ES-I3 (cell line): ENCODE results near the gene TDP1.

ENCODE experiments used
- H3K36me3 ChIP-seq: 2 replicates; pipeline ENCODE4 v1.6.1; 2013; ENCODE audit warnings: mild to moderate bottlenecking, low read length, control low read depth, moderate library complexity; ENCODE audit not compliant: insufficient read depth
- H3K4me1 ChIP-seq: 2 replicates; pipeline ENCODE4 v1.6.1; 2013; ENCODE audit warnings: mild to moderate bottlenecking, control low read depth, low read length; ENCODE audit not compliant: insufficient read depth
- H3K9ac ChIP-seq: 2 replicates; pipeline ENCODE4 v1.6.1; 2013; ENCODE audit warnings: low read depth, mild to moderate bottlenecking, low read length, moderate library complexity
- H3K9me3 ChIP-seq: 2 replicates; pipeline ENCODE4 v1.6.1; 2013; ENCODE audit warnings: mild to moderate bottlenecking, low read length, moderate library complexity; ENCODE audit not compliant: control insufficient read depth, insufficient read depth

Gene TDP1

DNA sequence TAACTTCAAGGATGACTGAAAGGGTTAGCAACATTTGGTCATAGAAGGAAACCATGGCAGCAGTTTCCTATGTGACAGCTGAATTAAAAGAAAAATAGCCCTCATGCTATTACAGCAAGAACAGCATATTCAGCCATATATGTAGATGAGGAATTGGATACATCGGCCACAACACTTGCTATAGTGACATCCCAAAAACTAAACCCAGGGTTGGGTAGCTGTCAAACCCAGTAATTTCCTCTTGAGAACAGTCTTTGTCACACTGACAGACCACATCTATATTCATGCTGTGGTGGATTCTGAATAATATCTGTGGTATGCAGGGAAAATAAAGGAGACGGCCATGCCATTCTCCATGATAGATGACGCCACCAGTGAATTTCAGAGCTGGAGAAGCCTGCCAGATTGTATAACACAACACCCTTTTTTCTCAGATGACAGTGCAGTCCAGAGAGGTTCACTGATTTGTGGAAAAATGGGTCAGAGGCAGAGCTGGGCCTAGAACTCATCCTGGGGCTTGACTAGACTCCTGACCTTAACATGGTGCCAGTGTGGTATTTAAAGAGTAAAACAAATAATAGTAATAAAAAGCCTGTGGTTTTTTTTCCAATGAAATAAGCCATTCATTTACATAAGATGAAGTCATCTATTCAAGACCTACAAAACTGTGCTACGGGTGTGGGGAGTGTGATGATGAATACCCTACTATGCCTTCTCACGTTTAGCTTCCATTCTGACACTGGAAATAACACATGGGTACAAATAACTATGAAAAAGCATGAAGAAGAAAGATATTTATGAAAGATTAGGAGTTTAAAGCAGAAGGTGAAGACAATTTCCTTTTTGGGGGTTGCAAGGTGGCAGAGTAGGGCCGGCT lies 33.5 kb upstream of the TDP1 start:
- no peaks in the 10 kb centered on the region; the same call in 1 of the 2 replicates for H3K4me1 ChIP-seq
- H3K9me3 ChIP-seq = no peaks in the 10 kb centered on the region

DNA sequence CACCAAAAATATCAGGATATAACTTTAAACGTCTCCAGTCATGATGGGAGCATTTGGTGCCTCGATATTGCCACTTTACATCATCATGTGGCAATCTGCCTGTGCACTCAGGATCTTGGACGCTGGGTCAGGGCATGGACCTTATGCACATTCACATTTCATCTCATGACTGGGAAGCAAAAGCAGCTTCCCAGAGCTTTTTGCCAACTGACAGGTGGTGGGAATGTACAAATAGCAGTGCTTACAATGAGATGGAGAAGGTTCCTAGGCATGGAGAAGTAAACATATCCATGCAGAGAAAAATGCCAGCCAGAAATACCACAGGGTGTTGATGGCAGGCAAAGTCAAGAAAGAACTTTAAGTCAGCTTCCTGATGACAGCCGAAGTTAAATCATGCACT lies 31.5 kb upstream of the TDP1 start:
- H3K9me3 ChIP-seq = no peaks in the 10 kb centered on the region
- no peaks in the 10 kb centered on the region for H3K36me3 ChIP-seq
- no peak overlapping the region for H3K9ac ChIP-seq
- H3K4me1 ChIP-seq = no peaks in the 10 kb centered on the region; the same call in 1 of the 2 replicates

More for the DNA sequence above, 33.5 kb upstream of the TDP1 start:
- Histone ChIP-seq H3K36me3 (no peaks in the 10 kb centered on the region), H3K9ac (no peak overlapping the region)

DNA sequence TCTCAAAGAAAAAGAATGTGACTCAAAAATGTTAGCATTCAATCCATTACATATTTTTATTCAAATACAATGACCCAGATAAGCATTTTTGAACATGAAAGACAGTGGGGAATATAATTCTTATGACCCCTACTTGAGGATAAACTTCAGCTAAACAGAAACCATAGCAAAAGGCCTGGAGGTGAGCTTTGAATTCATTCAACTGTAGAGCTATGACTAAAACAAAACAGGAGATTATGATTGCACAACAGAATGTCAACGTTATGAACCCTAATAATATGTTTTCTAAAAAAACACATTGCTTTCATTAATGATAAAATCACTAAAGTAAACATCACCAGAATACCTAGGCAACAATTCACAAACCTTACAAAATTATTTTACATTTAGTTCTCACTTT lies 29.0 kb upstream of the TDP1 start:
- Histone ChIP-seq H3K9ac (no peak overlapping the region), H3K4me1 (no peaks in the 10 kb centered on the region; the same call in 1 of the 2 replicates), H3K36me3 (no peaks in the 10 kb centered on the region), H3K9me3 (no peaks in the 10 kb centered on the region)

DNA sequence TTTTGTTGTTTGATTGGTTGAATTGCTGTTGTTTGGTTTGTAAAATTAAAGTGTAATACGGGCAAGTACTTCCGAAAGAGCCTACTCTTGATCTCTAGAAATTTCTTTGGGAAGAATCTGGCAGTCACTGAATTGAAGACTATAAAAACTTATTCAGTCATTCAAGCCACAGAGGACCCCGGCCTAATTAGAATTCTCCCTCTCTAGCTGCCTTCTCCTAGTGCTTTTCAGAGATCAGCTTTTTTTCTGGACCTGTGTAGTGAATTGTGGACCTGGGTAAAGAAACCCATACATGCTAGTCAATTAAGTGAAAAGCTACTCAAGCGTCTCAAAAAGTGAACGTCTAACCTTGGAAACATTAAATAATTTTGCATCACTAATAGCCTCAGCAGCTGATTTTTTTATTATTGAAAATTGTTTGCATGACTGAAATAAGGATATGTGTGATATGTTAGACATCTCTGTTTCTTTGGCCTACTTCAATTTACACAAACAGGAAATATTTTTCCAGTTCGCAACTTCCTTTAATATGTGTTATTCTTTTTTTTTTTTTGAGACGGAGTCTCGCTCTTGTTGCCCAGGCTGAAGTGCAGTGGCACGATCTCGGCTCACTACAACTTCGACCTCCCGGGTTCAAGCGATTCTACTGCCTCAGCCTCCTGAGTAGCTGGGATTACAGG lies 28.4 kb upstream of the TDP1 start:
- H3K36me3 ChIP-seq = no peaks in the 10 kb centered on the region
- no peak overlapping the region for H3K9ac ChIP-seq
- no peaks in the 10 kb centered on the region; the same call in 1 of the 2 replicates for H3K4me1 ChIP-seq
- no peaks in the 10 kb centered on the region for H3K9me3 ChIP-seq

DNA sequence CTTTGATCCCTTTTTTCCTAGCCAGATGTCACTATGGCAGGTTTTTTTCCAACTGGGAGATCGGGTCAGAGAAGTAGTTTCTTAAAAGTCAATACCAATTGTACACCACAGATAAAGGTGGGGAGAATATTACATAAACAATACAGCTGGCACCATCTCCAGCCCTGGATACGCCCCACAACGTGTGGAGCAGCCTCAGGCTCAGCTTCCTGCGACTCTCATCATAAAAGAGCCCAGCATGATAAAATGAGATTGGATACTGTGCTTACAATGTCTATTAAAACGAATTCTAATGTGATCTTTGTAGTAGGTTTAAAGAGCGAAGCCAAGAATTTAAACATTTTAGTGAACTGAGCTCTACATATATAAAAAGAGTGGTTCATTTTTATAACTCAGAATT lies 22.7 kb upstream of the TDP1 start:
- no peaks in the 10 kb centered on the region for H3K36me3 ChIP-seq
- no peak overlapping the region for H3K9ac ChIP-seq
- H3K9me3 ChIP-seq = no peaks in the 10 kb centered on the region
- H3K4me1 ChIP-seq = no peaks in the 10 kb centered on the region

DNA sequence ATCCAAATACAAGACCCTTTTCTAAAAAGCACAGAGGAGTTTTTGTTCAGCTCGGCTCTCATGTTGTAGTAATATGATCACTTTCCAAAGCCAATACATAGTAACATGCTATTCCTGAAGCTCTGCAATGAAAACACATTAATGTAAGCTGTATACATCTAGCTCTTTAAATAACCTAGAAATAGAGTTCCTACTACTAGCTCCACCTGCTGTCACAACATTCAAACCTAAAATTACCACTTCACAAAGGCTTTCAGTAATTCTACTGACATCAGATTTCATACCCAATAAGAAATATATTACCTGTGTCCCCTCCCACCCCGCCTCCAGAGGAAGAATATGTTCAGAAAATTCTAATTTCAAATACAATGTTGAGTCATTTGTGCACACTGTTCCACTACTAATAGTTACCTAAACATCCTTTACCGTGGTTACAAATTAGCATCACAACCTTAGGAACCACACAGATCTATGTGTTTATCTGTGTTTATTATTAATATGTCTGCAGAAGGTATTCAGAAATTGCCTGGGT lies 19.0 kb upstream of the TDP1 start:
- Histone ChIP-seq H3K4me1 (no peaks in the 10 kb centered on the region), H3K9me3 (no peaks in the 10 kb centered on the region), H3K36me3 (no peaks in the 10 kb centered on the region), H3K9ac (no peak overlapping the region)

DNA sequence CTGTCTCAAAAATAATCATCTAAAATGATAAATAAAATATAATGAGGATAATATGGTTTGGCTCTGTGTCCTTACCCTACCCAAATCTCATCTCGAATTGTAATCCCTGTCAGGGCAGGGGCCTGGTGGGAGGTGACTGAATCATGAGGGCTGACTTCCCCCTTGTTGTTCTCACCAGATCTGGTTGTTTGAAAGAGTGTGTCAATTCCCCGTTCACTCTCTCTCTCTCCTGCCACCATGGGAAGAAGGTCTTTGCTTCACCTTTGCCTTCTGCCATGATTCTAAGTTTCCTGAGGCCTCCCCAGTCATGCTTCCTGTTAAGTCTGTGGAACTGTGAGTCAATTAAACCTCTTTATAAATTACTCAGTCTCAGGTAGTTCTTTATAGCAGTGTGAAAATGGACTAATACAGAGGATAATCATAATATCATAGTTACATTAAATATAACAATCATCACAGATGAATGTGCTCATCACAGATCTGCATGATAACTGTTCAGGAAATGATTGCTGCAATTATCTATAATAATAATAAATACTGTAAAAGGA lies 13.8 kb upstream of the TDP1 start:
- H3K9me3 ChIP-seq = no peaks in the 10 kb centered on the region
- H3K4me1 ChIP-seq = no peaks in the 10 kb centered on the region
- no peak overlapping the region for H3K9ac ChIP-seq
- no peaks in the 10 kb centered on the region for H3K36me3 ChIP-seq

DNA sequence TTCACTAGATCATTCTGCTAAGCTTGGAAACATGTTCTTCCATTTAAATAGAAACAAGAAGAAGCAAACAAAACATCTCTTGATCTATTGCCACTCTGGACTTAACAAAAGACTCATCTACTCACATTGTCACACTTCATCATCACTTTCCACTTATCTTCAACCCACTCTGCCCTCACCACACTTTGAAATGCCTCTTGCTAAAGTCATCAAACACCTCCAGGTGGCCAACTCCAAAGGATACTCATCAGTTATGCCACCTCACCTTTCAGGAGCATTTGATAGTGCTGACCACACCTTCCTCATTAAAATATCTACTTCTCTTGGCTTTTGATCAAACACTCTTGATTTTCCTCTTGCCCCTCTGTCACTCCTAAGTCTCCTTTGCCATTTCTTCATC lies 8.4 kb upstream of the TDP1 start:
- H3K9me3 ChIP-seq = no peaks in the 10 kb centered on the region
- H3K4me1 ChIP-seq = no peaks in the 10 kb centered on the region
- no peak overlapping the region for H3K9ac ChIP-seq
- H3K36me3 ChIP-seq = no peaks in the 10 kb centered on the region; the same call in 1 of the 2 replicates

DNA sequence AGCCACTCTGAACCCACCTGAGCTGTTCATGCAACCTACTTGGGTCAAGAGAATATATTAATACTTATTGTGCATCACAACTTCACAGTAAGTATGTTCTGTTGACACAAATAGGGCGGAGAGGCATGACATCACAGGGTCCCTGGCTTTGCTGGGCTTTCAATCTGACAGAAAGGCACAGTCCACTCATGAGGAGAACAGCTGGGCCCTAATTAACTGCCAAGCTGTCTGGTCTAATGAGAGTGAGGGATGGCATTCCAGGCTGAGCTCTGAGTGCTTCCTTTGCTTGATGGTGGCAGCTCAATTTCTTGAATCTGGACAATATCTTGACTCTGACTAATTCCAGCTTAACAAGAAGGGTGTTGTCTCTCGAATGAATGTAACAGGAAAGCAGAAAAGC lies 3.2 kb upstream of the TDP1 start:
- H3K9ac ChIP-seq = no peak overlapping the region
- H3K36me3 ChIP-seq = no peaks in the 10 kb centered on the region; the same call in 1 of the 2 replicates
- no peaks in the 10 kb centered on the region for H3K9me3 ChIP-seq
- peaks cover 11% of the 10 kb centered on the region for H3K4me1 ChIP-seq

DNA sequence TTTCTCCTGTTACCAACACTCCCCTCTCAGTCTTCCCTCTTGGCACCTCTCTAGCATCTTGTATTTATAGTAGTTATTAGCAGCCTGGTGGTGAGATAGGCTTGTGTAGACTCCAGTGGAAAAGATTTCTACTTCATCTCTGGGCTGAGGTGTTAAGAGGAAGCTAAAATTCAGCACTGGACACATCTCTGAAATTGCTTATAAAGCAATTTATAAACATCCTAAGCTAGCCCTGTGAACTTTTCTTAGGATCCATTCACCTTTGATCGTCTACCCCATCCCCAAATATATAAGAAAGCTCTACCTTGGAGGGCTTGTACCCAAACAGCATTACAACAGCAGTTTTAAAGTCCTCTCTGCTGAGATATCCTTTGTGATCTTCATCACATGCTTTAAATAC lies 2.1 kb upstream of the TDP1 start:
- Histone ChIP-seq H3K9ac (peak overlapping the region; percentile 74), H3K36me3 (no peaks in the 10 kb centered on the region; the same call in 1 of the 2 replicates), H3K4me1 (peaks cover 11% of the 10 kb centered on the region), H3K9me3 (no peaks in the 10 kb centered on the region)

DNA sequence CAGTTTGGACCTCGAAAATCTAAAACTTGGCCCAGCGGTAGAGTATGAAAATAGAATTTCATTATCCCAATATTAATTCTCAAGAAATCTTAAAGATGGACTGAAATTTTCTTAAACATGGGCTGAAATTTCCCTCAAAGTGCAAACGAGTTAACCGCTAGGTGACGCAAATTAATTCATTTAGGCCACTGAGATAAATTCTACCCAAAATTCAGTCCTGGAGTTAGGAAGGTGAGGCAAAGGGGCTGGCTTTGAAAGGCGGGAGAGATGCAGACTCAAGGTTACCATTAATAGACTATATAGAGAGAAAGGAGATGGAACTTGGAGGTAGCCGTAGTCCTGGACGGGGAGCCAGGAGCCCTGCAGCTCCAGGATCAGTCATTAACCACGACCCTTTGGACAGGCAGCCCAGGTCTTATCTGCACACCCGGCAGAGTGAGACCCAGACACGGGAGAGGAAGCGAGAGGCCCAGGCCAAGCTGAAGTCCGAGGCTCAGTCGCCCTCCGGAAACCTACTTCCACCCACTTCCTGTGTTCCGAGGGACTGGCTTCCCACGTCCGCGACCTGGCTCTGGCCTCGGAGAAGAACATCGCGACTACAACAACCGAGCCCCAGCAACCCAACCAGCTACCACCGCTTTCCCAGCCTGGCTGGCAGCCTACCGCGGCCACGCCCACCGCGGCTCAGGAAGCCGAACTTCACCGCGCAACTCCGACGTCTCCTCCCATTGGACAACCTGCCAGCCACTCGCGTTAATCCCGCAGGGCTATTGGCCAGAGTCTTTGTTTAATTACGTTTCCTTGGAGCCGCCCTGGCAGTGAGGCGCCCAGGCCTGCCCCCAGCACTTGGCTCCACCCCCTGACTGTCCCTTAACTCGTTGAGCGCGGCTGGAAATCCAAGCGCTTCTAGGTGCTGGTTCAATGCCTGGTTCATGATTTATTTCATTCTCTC lies 1.4 kb upstream of the TDP1 start, which contains the start of gene EFCAB11:
Gene EFCAB11, minus strand, starts transcription at position 661 of the 952 bp plus-strand sequence. Its CDS starts 70 bp downstream, at position 591.
- H3K36me3 ChIP-seq = no peaks in the 10 kb centered on the region; the same call in 1 of the 2 replicates
- H3K9ac ChIP-seq = peak within 1 kb of the TSS; percentile 86
- no peaks in the 10 kb centered on the region for H3K9me3 ChIP-seq
- H3K4me1 ChIP-seq = peaks cover 11% of the 10 kb centered on the region

DNA sequence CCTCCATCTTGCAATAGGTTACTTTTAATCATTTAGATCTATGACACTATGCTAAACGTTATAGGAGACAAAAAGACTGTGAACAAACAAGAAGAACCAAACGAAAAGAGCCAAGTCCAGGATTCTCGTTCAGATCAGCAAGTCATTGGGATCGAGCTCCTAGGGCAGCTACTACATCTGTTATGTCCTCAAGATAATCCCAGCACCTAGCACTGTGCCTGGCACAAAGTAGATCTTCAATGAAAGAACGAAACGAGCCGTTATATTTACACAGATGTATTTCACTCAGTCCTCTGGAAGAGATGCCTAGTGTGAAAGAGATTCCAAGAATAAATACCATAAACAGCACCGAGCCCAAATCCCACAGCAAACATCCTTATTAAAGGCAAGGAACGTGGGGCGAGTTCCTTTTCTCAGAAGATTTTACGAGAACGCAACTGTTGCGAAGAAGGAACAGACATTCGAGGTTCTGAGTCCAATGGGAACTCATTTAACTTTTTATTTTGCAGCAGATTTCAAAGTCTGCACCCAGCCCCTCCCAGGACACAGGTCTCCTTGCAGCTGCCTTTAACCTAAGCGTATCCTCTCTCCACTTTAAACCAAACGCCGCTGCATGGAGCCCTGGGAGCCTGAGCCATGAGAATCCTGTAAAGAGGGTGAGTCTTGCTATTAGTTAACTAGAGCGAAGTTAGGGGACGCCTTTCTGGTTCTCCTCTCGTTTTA lies 544 bp upstream of the TDP1 start:
- Histone ChIP-seq H3K9me3 (no peaks in the 10 kb centered on the region), H3K36me3 (no peaks in the 10 kb centered on the region), H3K9ac (peak overlapping the region; percentile 86), H3K4me1 (peaks cover 20% of the 10 kb centered on the region)

DNA sequence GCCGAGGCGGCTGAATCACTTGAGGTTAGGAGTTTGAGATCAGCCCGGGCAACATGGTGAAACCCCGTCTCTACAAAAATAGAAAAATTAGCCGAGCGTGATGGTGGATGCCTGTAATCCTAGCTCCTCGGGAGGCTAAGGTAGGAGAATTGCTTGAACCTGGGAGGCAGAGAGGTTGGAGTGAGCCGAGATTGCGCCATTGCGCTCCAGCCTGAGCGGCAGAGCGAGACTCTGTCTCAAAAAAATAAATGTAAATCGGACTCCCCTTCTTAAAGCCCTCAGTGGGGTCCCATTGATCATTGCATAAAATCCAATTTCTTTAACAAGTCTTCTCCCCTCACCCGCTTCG lies 908 bp downstream of the TDP1 start:
- H3K9ac ChIP-seq = peak overlapping the region; percentile 86; the same call in 1 of the 2 replicates
- no peaks in the 10 kb centered on the region for H3K9me3 ChIP-seq
- H3K36me3 ChIP-seq = no peaks in the 10 kb centered on the region
- peaks cover 20% of the 10 kb centered on the region for H3K4me1 ChIP-seq
